ENCODE measurements around the gene COG6. TPM values are rescaled to one million over a fixed set of nuclear protein-coding genes. Genes with fewer than 3 reads are reported as not detected.

The COG6 gene
- total and polyA plus RNA-seq, 2 of the 13 experiments (the other 11 are each of a cell fraction or from before 2014, with no cell fraction given): 23.5 to 26.1 TPM

DNA sequence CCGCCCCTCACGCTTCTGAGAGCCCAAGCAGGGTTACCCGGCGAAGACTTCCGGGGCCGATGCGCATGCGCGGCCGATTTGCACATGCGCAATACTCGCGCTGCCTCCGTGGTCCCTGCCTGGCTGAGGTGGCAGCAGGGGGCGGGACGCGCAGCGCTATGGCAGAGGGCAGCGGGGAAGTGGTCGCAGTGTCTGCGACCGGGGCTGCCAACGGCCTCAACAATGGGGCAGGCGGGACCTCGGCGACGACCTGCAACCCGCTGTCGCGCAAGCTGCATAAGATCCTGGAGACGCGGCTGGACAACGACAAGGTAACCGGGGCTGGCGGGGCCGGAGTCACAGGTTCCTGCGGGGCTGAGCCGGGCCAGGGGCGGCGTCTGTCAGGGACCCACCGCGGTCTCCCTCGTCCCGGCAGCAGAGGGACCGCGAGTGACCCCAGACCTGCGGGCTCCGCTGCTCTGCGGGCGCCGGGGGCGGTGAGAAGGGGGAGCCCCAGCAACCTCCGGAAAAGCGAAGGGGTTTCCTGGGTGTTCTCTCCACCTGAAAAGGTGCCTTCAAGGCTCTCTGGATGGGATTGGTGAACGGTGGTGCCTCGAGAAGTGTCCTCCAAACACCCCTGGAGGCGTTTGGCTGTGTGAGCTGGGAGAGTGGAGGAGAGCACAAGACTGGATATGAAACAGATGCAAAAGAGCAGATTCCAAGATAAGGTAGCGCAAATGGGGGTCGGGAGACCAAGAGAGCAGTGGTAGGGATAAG lies at the start of gene COG6 (continued):
- TF ChIP-seq, protein P1, sequence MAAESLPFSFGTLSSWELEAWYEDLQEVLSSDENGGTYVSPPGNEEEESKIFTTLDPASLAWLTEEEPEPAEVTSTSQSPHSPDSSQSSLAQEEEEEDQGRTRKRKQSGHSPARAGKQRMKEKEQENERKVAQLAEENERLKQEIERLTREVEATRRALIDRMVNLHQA (CRISPR knock-in tag; IDR thresholded peaks at IDR 0.05): no peak
- TF ChIP-seq CREB1 (IDR thresholded peaks at IDR 0.05) (no peak), CREB1 (CRISPR knock-in tag; IDR thresholded peaks at IDR 0.05) (no peak), REPIN1 (CRISPR knock-in tag; IDR thresholded peaks at IDR 0.05; ENCODE audit: borderline replicate concordance, low read depth) (no peak), RFXAP (CRISPR knock-in tag; IDR thresholded peaks at IDR 0.05; ENCODE audit: borderline replicate concordance) (0 out of 2 replicates have a peak, but pooled peaks have one; percentile 41), TOPORS (CRISPR knock-in tag; IDR thresholded peaks at IDR 0.05) (no peak), ZNF253 (CRISPR knock-in tag; IDR thresholded peaks at IDR 0.05; ENCODE audit: borderline replicate concordance) (no peak), ZNF703 (CRISPR knock-in tag; IDR thresholded peaks at IDR 0.05; ENCODE audit: borderline replicate concordance) (no peak), YEATS4 (CRISPR knock-in tag; IDR thresholded peaks at IDR 0.05; ENCODE audit: borderline replicate concordance) (peak; percentile 96), ZNF484 (CRISPR knock-in tag; IDR thresholded peaks at IDR 0.05; ENCODE audit: borderline replicate concordance, low read depth) (no peak), CBX2 (IDR thresholded peaks at IDR 0.05; ENCODE audit: low read depth, low read length) (no peak), CBX2 (CRISPR knock-in tag; IDR thresholded peaks at IDR 0.05; ENCODE audit: low read depth) (no peak), KDM2A (CRISPR knock-in tag; IDR thresholded peaks at IDR 0.05; ENCODE audit: borderline replicate concordance, low read depth) (peak; percentile 66; the same call in 1 of the 2 replicates), ZC3H13 (CRISPR knock-in tag; IDR thresholded peaks at IDR 0.05) (peak; percentile 46; the same call in 1 of the 2 replicates), ZSCAN30 (CRISPR knock-in tag; IDR thresholded peaks at IDR 0.05) (no peak), MBD4 (IDR thresholded peaks at IDR 0.05; ENCODE audit: borderline replicate concordance, low read length) (no peak), JUNB (CRISPR knock-in tag; IDR thresholded peaks at IDR 0.05; ENCODE audit: borderline replicate concordance) (no peak)
- TF ChIP-seq, protein P2, sequence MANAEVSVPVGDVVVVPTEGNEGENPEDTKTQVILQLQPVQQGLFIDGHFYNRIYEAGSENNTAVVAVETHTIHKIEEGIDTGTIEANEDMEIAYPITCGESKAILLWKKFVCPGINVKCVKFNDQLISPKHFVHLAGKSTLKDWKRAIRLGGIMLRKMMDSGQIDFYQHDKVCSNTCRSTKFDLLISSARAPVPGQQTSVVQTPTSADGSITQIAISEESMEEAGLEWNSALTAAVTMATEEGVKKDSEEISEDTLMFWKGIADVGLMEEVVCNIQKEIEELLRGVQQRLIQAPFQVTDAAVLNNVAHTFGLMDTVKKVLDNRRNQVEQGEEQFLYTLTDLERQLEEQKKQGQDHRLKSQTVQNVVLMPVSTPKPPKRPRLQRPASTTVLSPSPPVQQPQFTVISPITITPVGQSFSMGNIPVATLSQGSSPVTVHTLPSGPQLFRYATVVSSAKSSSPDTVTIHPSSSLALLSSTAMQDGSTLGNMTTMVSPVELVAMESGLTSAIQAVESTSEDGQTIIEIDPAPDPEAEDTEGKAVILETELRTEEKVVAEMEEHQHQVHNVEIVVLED (CRISPR knock-in tag; IDR thresholded peaks at IDR 0.05; ENCODE audit: borderline replicate concordance): peak; percentile 18; the same call in 1 of the 2 replicates
- TF ChIP-seq, protein P3, sequence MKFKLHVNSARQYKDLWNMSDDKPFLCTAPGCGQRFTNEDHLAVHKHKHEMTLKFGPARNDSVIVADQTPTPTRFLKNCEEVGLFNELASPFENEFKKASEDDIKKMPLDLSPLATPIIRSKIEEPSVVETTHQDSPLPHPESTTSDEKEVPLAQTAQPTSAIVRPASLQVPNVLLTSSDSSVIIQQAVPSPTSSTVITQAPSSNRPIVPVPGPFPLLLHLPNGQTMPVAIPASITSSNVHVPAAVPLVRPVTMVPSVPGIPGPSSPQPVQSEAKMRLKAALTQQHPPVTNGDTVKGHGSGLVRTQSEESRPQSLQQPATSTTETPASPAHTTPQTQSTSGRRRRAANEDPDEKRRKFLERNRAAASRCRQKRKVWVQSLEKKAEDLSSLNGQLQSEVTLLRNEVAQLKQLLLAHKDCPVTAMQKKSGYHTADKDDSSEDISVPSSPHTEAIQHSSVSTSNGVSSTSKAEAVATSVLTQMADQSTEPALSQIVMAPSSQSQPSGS (CRISPR knock-in tag; IDR thresholded peaks at IDR 0.05): peak; percentile 18; the same call in 1 of the 2 replicates
- TF ChIP-seq, protein P4, sequence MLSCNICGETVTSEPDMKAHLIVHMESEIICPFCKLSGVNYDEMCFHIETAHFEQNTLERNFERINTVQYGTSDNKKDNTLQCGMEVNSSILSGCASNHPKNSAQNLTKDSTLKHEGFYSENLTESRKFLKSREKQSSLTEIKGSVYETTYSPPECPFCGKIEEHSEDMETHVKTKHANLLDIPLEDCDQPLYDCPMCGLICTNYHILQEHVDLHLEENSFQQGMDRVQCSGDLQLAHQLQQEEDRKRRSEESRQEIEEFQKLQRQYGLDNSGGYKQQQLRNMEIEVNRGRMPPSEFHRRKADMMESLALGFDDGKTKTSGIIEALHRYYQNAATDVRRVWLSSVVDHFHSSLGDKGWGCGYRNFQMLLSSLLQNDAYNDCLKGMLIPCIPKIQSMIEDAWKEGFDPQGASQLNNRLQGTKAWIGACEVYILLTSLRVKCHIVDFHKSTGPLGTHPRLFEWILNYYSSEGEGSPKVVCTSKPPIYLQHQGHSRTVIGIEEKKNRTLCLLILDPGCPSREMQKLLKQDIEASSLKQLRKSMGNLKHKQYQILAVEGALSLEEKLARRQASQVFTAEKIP (CRISPR knock-in tag; IDR thresholded peaks at IDR 0.05; ENCODE audit: borderline replicate concordance): no peak
- TF ChIP-seq, protein P5, sequence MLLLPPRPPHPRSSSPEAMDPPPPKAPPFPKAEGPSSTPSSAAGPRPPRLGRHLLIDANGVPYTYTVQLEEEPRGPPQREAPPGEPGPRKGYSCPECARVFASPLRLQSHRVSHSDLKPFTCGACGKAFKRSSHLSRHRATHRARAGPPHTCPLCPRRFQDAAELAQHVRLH (CRISPR knock-in tag; IDR thresholded peaks at IDR 0.05; ENCODE audit: borderline replicate concordance, low read depth): peak; percentile 33; the same call in 1 of the 2 replicates

Measured in HepG2 (cell line).